Left lung (tissue), 10 donors: ENCODE results near the gene DHRSX. TPM values are rescaled to one million over a fixed set of nuclear protein-coding genes. Genes with fewer than 3 reads are reported as not detected.

Experiments used
- ATAC-seq: fragments of 200-7000 bp; cut with Tn5 transposase; one replicate; pipeline ENCODE4 v1.9.1; 2020; ENCODE audit warnings: moderate library complexity
- DNase-seq, 4 donors: peaks; one replicate each; pipeline ENCODE4 v3.0.0-alpha.2; 2013 to 2020
- H3K27ac ChIP-seq, 2 donors: fragments of 200-600 bp; sonication (generic) in 1 of 2; one replicate each; pipeline versions ENCODE4 v1.5.0 to v1.8.0; 2020 to 2021
- H3K27me3 ChIP-seq, 2 donors: fragments of 200-600 bp; sonication (generic) in 1 of 2; one replicate each; pipeline versions ENCODE4 v1.5.0 to v1.8.0; 2020 to 2021
- H3K36me3 ChIP-seq, 2 donors: fragments of 200-600 bp; sonication (generic) in 1 of 2; one replicate each; pipeline versions ENCODE4 v1.5.0 to v1.8.0; 2020 to 2021
- H3K4me1 ChIP-seq, 2 donors: fragments of 200-600 bp; one replicate each; pipeline ENCODE4 v1.8.0; 2021
- H3K4me3 ChIP-seq, 2 donors: fragments of 200-600 bp; sonication (generic) in 1 of 2; one replicate each; pipeline versions ENCODE4 v1.5.0 to v1.8.0; 2020 to 2021; ENCODE audit warnings: mild to moderate bottlenecking in 1 of 2
- H3K9me3 ChIP-seq, 2 donors: fragments of 200-600 bp; sonication (generic) in 1 of 2; one replicate each; pipeline versions ENCODE4 v1.5.0 to v1.8.0; 2020 to 2021
- CTCF ChIP-seq, 2 donors: fragments of 200-600 bp; sonication (generic) in 1 of 2; IDR thresholded peaks; one replicate each; pipeline versions ENCODE4 v1.5.0 to v1.8.0; 2021; ENCODE audit warnings: antibody characterized with exemption in 2 of 2
- intact Hi-C, 2 donors: fragments of 100-400 bp; cut with DNase I; formaldehyde crosslinking; loops; one replicate each; pipeline versions ENCODE4 v1.11.2 to v1.14.2; 2022
- polyA plus RNA-seq, 6 donors: library from polyadenylated mRNA; unstranded; fragments of 120-200 nt; gene quantifications; one replicate each; pipeline ENCODE4 v1.2.1, GENCODE V29; 2013; ENCODE audit not compliant: insufficient read length in 6 of 6
- total RNA-seq, 2 donors: library from RNA; stranded (reverse); fragmentation: NEBNext Ultra II Directional; extraction: Animal tissue kit (Norgen Biotek cat#: 25700); gene quantifications; one replicate each; pipeline ENCODE4 v1.2.1, GENCODE V29; 2021
- donor health status: DM: no; HTN: yes; CAD: no.
- donor health status: DM: no; HTN: no; CAD: no.

DHRSX gene
- total and polyA plus RNA-seq, 8 donors: 20.2 to 31.5 (median 26.8) TPM

GRCh38 chrX:2434270-2435163 lies 66.3 kb downstream of the DHRSX start:
- DNase-seq: no peak
- Histone ChIP-seq H3K4me3 (no peak overlapping the region), H3K9me3 (no peaks in the 10 kb centered on the region), H3K27me3 (no peaks in the 10 kb centered on the region), H3K27ac (no peak overlapping the region), H3K4me1 (peaks cover 0 to 10% of the 10 kb centered on the region in 2 donors), H3K36me3 (peaks cover 0 to 18% of the 10 kb centered on the region in 2 donors)
- TF ChIP-seq CTCF (IDR thresholded peaks at IDR 0.05): no peak
- no peak for ATAC-seq
- intact Hi-C loops: no loop called here

- no peak for DNase-seq
- Histone ChIP-seq H3K27me3 (no peaks in the 10 kb centered on the region), H3K4me1 (peaks cover 0 to 10% of the 10 kb centered on the region in 2 donors), H3K36me3 (peaks cover 0 to 13% of the 10 kb centered on the region in 2 donors), H3K4me3 (no peak overlapping the region), H3K27ac (no peak overlapping the region), H3K9me3 (no peaks in the 10 kb centered on the region)
- no peak for ATAC-seq
- intact Hi-C loops: no loop called here
- TF ChIP-seq CTCF (IDR thresholded peaks at IDR 0.05): no peak
These were observed 68.4 kb downstream of the DHRSX start for GRCh38 chrX:2432298-2432863.

DNA sequence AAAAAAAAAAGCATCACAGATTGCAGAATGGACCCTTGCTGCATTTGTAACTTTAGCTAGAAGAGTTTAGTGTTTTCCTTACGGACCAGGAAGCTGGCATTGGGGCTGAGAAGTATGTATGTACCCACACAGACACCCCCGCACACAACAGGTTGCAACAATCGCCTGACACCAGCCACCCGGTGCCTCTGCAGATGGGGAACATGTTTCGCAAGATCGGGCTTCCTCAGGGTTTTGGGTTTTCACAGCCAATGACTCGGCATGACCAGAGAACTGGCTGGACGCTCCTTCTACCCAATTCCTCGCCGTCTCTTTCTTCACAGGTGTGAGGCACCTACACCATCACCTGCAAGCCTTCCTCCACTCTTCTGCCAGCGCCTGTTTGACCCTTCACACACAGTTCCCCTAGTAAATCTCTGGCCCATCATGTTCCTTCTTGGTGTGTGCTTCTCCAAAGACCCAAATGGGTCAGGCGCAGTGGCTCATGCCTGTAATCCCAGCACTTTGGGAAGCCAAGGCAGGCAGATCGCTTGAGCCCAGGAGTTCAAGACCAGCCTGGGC lies 70.4 kb downstream of the DHRSX start:
- Histone ChIP-seq H3K4me3 (no peak overlapping the region), H3K27me3 (no peaks in the 10 kb centered on the region), H3K4me1 (peaks cover 0 to 10% of the 10 kb centered on the region in 2 donors), H3K36me3 (peaks cover 0 to 16% of the 10 kb centered on the region in 2 donors), H3K27ac (peak overlapping the region in 1 of 2 donors; percentile 75), H3K9me3 (peaks cover 0 to 2% of the 10 kb centered on the region in 2 donors)
- intact Hi-C loops: no loop called here
- DNase-seq (peak in 2 of 4 donors; percentile 58 to 86), ATAC-seq (no peak)
- TF ChIP-seq CTCF (IDR thresholded peaks at IDR 0.05): no peak

GRCh38 chrX:2427737-2428136 lies 73.0 kb downstream of the DHRSX start:
- no peaks in the 10 kb centered on the region for H3K27me3 ChIP-seq
- no peak for TF ChIP-seq CTCF (IDR thresholded peaks at IDR 0.05)

GRCh38 chrX:2427147-2427546 lies 73.6 kb downstream of the DHRSX start:
- Histone ChIP-seq H3K27me3 (no peaks in the 10 kb centered on the region), H3K27ac (no peak overlapping the region), H3K4me1 (peaks cover 0 to 10% of the 10 kb centered on the region in 2 donors), H3K36me3 (peaks cover 0 to 31% of the 10 kb centered on the region in 2 donors), H3K9me3 (peaks cover 0 to 2% of the 10 kb centered on the region in 2 donors), H3K4me3 (no peak overlapping the region)
- ATAC-seq (no peak), DNase-seq (no peak)
- TF ChIP-seq CTCF (IDR thresholded peaks at IDR 0.05): no peak
- intact Hi-C loops: no loop called here

More at GRCh38 chrX:2427737-2428136, 73.0 kb downstream of the DHRSX start:
- ATAC-seq (no peak), DNase-seq (no peak)
- peaks cover 0 to 10% of the 10 kb centered on the region in 2 donors for H3K4me1 ChIP-seq
- no peak overlapping the region for H3K4me3 ChIP-seq
- H3K27ac ChIP-seq: no peak overlapping the region
- peaks cover 0 to 2% of the 10 kb centered on the region in 2 donors for H3K9me3 ChIP-seq
- H3K36me3 ChIP-seq: peaks cover 0 to 25% of the 10 kb centered on the region in 2 donors
- intact Hi-C loops: no loop called here
